Fibroblast of skin of abdomen (primary cell): Measurements from ENCODE around the gene FARP2.
"Not testable (repeated sequence)": the region's sequence is repeated elsewhere in the genome, so short reads cannot be mapped to it uniquely, and the experiment has no call there.

Source experiments
- DNase-seq: peaks from one replicate; pipeline ENCODE4 v3.0.0-alpha.2; 2013

Gene FARP2

DNA sequence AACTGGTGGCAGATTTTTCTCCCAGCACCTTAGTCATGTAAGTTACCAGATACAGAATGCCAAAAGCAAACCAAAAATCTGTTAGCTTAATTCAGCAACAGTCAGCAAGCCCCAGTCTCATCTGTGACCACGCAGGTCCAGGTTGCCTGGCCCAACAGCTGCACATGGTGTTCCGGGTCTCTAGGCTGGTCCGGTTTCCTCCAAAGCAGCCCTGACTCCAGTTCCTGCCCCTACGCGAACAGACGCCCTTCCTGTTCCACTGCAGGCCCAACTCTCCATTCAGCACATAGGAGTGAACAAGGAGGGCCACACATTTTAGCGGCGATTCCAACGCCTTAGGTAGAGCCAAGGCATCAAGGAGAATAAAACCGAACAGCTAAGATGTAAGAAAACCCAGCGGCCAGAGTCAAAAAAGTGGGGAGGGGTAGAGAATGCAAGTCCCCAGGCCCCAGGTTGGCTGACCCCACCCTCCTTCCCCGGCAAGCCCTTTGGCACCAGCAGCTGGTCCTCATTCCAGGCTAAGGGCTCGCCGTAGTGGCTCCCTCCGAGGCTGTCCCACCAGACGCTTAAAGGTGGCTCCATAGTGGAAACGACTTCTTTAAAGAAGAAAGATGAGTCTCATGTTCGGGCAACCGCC, 150.8 kb downstream of the FARP2 start:
- DNase-seq = no peak

DNA sequence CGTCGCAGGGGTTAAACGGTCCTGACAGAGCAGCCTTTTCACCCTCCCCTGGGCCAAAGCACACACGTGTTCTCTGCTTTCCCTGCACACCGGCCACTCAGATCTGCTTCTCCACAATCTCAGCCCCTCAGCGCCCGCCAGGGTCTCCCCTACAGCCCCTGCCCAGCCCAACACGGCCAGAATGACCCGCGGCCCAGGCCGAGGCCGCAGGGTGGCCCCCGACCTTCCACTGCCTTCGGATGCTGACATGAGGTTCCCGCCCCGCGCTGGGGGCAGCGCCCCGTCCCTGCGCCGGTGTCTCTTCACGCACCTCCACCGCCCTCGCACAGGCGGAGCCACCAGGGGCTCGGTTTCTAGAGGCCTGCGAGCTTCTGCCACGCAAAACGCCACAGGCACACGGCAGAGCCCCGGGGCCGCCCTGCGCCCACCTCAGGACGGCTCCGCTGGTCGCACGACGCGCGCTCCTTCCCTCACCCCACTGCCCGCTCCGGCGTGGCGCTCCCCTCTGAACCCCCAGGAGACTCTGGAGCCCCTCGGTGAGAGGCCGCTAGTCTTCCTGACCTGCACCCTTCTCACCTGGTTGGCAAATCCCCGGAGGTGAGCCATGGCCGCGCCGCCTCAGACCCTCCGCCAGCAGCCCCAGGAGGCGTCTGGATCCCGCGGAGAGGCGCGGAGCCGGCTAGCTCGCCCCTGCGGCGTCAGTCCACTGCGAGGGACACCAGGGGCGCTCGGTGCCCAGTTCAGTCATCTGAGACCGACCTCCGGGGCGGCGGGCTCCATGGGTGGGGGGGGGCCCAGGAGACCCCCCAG, 151.6 kb downstream of the FARP2 start:
- peak; percentile 34 for DNase-seq

DNA sequence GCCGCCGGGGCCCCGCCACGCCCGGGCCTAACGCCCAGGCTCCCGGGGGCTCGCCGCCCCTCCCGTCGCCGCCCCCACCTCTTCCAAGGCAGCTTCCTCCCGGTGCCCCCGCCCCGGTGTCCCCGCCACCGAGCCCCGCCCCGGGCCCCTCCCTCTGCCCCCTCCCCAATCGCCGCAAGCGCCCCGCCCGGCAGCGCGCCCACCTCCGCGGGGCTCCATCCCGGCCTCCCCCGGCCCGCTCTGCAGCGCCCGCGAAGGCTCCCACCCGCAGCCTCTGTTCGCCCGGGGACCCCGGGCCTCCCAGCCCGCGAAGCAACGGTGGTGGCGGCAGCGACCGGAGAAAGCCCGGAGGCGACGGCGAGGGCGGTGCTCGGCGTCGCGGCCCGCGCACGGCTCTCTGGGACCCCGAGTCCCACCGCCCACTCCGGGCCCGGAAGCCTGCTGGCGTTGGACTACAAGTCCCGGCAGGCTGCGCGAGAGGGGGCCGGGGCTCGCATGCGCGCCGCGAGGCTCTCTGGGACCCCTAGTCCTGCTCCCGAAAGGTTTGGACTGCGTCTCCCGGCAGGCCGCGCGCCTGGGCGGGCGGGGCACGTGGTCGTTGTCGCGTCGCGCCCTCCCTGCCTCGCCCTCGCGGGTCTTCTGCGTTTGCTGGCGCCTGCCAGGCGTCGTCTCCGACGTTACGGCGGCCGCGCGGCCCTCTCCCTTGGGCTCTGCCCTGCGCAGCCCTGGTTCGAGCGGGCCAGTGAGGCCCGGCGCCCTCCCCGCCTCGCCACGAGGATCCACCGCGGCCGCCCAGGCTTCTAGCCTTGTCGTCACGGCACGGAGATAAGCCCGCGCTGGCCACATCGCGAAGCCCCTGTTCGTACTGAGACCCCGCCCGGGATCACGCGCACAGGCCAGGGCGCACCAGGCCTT, 152.4 kb downstream of the FARP2 start, which contains the start of gene STK25:
Gene STK25 (minus strand): TSS at position 345 of the 915 bp plus-strand sequence. CDS start 549 bp downstream, outside the sequence.
- DNase-seq = peak; percentile 99

DNA sequence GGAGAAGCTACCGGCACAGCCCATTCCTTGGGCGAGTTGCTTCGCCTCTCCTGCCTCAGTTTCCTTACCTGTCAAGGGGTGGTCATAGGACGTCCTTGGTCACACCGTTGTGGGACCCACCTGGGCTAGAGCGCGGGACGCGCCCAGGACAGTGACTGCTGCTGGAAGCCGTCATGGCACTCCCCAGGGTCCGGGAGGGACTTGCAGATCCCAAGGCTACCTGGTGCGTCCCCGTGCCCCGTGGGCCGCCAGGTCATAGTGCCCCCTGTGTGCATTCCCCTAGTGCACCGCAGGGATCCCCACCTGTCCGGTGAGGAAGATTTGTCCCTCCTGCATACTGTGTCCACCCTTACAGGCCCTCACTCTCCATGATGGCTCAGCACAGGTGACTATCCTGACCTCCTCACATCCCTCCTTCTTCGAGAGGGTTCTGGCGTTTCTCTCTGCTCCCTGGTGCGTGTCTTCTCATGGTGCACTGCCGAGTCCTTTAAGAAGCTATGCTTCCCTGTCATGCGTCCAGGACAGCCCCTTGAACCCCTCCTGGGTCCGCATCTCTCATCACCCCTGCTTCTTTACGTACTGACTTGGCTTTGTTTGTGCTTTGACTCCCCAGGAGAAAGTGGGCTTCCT, 153.2 kb downstream of the FARP2 start:
- no peak for DNase-seq

DNA sequence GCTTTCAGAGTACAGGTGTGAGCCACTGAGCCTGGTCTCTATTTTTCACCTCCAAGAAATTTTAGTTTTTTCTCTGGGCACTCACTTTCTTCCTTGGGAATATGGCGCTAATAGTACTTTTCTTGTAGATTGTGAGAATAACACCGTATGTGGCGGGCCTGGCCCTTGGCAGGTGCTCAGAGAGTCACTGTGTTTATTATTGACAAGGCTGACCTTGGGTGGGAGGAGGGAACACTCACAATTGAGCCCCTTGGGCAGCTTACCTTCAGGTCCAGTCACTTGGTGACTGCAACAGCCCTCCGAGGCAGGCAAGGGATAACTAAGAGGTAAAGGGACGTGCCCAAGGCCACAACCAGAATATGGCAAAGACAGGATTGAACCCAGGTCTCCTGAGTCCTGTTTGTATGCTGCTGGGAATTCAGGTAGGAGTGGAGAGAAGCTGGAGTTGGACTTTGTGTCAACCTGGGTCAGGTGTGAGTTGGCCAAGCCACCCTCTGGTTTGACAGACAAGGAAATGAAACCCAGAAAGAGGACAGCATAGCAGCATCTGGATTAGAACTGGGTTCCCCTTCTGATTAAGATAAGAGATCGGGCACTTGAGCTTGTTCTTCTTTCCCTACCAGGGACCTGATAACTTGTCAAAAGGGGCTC, 155.1 kb downstream of the FARP2 start:
- DNase-seq = no peak

DNA sequence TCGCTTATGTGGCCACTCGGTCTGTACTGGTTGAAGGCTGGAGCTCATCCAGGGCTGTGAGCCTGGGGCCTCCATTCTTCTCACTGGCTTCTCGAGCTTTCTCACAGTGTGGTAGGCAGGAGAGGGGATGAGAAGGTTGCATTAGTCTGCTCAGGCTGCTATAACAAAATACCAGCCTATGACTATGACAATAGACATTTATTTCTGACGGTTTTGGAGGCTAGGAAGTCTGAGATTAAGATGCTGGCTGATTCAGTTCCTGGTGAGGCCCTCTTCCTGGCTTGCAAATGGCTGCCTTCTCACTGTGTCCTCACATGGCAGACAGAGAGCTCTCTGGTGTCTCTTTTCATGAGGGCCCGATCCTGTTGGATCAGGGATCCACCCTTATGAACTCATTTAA, 158.5 kb downstream of the FARP2 start:
- no peak for DNase-seq

DNA sequence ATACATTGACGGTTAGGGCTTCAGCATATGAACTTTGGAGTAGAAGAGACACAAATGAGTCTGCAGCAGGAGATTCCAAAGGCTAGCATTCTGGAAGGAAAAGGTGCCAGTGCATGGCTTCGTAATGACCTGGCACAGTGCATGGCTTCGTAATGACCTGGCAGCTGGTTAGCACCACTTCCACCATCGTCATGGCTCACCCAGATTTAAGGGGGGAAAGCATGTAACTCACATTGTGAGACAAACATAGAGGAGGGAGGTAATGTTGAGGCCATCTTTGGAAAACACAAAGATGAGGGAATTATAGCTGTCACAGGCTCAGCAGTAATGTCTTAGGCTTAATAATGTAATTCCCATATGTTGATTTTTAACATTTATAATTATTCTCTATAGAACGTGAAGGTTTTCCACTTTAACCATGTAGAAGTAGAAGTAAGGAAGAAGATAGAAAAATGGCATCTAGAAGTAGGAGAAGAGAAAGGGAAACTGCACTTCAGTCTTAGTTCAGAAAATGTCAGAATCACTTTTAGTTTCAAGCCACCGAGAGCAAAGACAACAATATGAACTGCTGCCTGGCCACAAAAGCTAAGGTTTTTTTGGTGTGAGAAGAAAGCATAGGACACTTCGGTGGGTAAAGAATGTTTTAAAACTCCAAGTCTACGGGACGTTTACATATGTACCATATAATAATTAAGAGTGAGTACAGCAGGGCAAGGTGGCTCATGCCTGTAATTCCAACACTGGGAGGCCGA, 159.1 kb downstream of the FARP2 start:
- DNase-seq = no peak

DNA sequence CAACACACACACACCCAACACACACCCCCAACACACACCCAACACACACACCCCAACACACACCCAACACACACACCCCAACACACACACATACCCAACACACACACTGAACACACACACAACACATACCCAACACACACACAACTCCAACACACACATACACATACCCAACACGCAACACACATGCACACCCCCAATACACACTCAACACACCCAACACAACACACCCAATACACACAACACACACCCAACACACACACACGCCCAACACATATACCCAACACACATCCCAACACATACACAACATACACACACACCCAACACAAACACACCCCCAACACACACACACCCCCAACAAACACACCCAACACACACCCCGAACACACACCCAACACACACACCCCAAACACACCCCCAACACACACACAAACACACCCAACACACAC, 160.5 kb downstream of the FARP2 start:
- DNase-seq = no peak

DNA sequence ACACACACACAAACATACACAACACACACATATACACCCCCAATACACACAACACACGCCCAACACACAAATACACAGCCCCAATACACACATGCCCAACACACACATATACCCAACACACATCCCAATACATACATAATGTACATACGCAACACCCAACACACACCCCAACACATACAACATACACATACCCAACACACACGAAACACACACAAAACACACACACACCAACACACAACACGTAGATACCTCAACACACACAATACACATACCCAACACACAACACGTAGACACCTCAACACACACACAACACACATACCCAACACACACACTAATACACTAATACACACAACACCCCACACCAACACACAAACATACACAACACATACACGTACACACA, 161.2 kb downstream of the FARP2 start:
- DNase-seq = no peak

DNA sequence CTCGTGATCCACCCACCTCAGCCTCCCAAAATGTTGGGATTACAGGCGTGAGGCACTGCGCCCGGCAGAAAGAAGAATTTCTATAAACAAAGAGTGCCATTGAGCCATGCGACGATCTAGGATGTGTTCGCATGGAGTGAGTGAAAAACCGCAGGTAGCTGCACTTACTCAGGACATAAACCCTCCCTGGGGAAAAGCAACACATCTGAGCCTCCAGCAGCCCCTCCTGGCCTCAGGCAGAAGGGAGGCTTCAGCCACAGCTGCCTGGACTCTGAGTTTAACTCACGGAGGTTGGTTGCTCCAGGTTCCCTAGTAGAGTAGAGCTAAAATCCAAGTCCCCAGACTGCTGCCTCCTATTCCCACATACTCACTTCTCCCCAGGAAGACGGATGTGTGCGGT, 163.6 kb downstream of the FARP2 start:
- no peak for DNase-seq

DNA sequence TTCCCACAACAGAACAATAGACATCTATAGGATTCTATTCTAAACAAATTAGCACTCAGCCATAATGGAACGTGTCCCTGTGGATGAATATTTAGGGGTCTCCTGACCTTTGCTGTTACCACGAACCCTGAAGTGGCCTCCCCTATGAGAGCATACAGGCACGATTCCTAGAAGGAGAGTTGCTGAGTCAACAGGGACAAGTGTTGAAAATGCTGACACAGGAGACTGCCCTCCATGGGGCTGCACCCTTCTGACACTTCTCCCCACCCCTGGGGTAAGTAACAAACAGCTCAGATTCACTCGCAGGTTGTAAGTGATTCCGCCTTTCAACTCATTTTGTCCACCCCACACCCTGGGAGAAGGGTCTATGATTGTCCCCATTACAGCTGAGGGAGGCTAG, 166.4 kb downstream of the FARP2 start:
- no peak for DNase-seq

DNA sequence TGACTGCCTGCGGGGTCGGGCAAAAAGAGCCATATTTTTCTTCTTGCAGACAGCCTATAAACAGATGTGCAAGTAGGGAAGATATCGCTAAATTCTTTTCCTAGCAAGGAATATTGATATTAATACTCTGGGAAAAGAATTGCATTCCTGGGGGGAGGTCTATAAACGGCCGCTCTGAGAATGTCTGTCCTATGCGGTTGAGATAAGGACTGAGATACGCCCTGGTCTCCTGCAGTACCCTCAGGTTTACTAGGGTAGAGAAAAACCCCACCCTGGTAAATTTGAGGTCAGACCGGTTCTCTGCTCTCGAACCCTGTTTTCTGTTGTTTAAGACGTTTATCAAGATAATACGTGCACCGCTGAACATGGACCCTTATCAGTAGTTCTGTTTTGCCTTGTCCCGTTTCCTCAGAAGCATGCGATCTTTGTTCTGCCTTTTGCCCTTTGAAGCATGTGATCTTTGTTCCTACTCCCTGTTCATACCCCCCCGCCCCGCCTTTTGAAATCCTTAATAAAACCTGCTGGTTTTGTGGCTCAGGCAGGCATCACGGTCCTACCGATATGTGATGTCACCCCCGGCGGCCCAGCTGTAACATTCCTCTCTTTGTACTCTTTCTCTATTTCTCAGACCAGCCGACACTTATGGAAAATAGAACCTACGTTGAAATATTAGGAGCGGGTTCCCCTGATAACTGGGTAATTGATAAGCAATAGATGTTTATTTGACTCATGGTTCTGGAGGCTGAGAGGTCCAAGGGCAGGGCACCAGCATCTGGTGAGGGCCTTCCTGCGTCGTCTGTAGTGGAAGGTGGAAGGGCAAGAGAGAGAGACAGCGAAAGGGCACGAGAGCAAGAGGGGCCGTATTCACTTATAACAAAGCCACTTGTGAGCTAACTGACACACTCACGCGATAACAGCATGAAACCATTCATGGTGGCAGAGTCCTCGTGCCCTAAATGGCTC, 170.0 kb downstream of the FARP2 start:
- DNase-seq = not testable (repeated sequence)

DNA sequence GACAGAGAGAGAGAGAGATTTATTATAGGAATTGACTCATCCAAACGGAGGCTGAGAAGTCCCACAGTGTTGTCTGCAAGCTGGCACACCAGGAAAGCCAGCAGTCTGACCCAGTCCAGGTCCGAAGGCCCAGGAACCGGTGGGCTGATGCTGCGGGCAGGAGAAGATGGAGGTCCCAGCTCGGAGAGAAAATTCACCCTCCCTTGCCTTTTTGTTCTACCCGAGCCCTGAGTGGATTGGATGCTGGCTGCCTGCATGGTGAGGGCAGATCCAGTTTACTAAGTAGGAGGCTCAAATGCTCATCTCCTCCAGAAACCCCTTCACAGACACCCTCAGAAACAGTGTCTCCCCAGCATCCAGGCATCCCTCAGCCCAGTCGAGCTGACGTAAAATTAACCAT, 174.5 kb downstream of the FARP2 start:
- DNase-seq = no peak

DNA sequence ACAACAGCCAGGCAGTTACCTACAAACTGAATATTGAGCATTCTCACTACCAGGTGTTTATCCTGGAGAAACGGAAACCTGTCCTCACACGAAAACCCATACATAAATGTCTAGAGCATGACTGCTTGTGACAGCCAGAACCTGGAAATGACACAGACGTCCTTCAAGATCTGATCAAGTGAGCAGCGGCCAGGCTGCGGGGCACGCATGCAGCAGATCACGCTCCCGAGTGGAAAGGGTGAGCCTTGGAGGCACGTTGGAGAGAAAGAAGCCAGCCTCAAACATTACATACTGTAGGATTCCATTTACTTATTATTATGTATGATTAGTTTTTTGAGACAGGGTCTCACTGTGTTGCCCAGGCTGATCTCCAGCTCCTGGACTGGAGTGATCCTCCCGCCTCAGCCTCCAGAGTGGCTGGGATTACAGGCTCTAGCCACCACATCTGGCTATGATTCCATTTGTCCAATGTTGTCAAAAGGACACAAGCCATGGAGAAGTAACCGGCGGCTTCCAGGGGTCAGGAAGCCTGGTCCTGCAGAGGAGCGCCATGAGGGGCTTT, 175.2 kb downstream of the FARP2 start:
- no peak for DNase-seq

DNA sequence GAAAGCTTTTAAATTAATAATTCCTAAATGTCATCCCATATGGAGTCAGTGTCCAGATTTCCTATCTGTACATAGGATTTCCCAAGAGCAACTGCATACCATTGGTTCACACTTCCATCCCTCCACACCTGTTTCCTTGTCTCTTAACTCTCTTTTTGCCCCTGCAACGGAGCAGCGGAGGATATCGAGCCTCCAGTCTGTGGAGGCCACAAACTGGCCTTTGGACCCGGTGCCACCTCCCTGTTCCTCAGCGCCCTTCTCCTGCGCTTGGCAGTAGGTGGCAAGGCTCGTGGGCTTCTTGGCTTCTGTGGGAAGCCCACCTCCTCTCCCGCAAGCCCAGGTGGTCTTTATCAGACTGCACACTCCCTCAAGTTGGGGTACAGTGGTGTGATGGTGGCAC, 176.1 kb downstream of the FARP2 start:
- no peak for DNase-seq

DNA sequence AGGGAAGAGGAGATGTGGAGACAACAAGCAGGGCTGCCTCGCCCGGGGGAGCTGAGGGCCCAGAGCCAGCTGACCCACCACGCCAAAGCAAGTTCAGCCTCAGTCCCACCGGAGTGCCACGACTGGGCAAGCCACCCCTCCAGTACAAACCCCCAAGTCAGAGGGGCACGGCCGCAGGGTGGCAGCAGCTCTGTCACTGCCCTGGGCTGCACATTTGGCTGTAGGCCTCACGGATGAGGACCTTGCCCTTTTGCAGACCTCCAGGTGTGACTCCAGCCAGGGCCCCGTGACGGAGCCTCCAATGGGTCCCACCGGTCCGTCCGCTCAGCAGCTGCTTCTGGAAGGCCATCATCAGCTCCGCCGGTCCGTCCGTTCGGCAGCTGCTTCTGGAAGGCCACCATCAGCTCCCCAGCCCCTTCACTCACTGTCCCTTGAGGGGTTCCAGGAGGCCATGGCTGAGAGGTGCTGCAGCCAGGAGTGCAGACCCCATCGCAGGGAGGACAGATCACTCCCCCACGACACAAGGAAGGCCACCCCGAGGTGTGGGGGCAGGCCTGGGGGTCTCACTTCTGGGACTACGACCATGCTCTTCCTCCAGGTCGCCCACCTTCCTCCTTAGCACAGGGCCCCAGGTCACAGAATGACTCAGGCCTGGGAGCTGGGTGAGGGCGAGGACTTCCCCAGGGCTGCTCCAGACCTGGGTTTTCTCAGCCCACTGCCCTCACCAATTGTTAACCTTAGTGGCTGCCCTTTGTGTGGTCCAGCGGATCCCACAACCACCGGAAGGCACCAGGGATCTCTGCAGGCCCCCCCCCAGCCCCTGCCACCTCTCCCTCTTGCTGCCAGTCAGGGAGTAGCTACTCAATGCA, 176.9 kb downstream of the FARP2 start:
- DNase-seq = no peak

DNA sequence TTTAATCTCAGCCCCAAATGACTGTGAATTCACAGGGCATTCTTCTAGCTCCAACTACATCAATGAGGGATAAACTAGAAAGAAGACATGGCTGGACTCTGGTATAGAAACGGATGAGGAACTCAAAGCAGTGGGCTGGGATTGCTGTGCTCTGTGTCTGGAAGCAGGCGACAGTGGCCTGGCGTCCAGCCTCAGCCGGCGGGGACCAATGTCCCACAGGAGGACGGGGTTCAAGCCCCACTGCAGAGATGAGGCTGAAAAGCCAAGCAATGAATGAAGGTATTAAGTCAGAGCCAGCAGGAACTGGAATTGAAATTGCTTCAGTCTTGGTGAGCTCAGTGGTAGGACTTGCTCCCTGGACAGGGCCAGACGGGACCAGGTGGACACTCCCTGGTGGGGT, 178.2 kb downstream of the FARP2 start:
- no peak for DNase-seq

DNA sequence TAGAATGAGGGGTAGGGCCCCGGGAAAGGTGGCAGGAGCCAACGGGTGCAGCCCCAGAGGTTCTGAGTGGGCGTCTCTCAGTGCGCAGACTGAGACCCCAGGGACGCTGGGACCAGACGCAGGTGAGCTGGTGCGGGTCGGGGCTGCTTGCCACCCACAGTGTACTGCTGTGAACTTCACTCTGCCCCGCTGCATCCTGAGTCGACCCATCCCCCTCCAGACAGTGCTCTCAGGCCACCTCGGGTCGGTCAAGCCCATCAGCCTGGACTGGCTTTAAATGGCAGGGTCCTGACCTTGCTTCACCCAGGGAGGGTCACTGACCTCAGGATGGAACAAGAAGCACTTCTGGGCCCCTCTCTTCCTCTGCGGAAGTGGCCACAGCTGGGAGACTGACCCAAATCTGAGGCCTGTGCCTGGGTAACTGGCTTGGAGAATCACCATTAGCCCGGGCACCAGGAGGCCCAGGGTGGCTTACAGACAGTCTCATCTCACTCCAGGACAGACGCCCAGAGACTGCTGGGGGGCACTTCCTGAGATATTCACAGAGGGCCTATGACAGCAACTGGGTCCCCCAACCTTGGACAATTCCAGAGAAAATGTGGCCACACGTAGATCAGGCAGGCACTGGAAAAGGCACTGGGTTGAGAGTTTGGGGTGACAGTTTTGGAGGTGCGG, 178.8 kb downstream of the FARP2 start:
- DNase-seq = no peak
